ENCODE measurements around the gene EYA3.

EYA3 gene

GRCh38 chr1:27967106-27967883 is 121.1 kb downstream of the EYA3 start:
- no peak for DNase-seq

GRCh38 chr1:27966402-27967105 is 121.9 kb downstream of the EYA3 start:
- no peak for DNase-seq

- no peak for DNase-seq
Measured at GRCh38 chr1:27963393-27963792, 125.0 kb downstream of the EYA3 start.

- DNase-seq: no peak
Measured at GRCh38 chr1:27961646-27962221, 126.7 kb downstream of the EYA3 start.

- no peak for DNase-seq
Measured at GRCh38 chr1:27960762-27961645, 127.4 kb downstream of the EYA3 start.

GRCh38 chr1:27959792-27960603 is 128.4 kb downstream of the EYA3 start, which contains the start of gene XKR8:
Gene XKR8 (plus strand): TSS chr1:27959973. CDS start chr1:27960070, 97 bp downstream.
- peak; percentile 66 for DNase-seq

GRCh38 chr1:27958513-27958912 is 129.9 kb downstream of the EYA3 start:
- DNase-seq: no peak

GRCh38 chr1:27957655-27958054 is 130.8 kb downstream of the EYA3 start:
- no peak for DNase-seq

GRCh38 chr1:27956761-27957160 is 131.6 kb downstream of the EYA3 start:
- DNase-seq: no peak

GRCh38 chr1:27955076-27955475 is 133.3 kb downstream of the EYA3 start:
- no peak for DNase-seq

- DNase-seq: no peak
Measured at GRCh38 chr1:27954186-27954585, 134.2 kb downstream of the EYA3 start.

- DNase-seq: no peak
Measured at GRCh38 chr1:27952147-27952546, 136.3 kb downstream of the EYA3 start.

GRCh38 chr1:27951396-27951795 is 137.0 kb downstream of the EYA3 start:
- DNase-seq: no peak

GRCh38 chr1:27949027-27949426 is 139.4 kb downstream of the EYA3 start:
- no peak for DNase-seq

- no peak for DNase-seq
Measured at GRCh38 chr1:27945020-27945419, 143.4 kb downstream of the EYA3 start.

GRCh38 chr1:27941671-27942540 is 146.5 kb downstream of the EYA3 start:
- DNase-seq: no peak

- DNase-seq: no peak
Measured at GRCh38 chr1:27940870-27941560, 147.4 kb downstream of the EYA3 start.

GRCh38 chr1:27940297-27940696 is 148.1 kb downstream of the EYA3 start:
- no peak for DNase-seq

- DNase-seq: no peak
Measured at GRCh38 chr1:27938488-27938887, 149.9 kb downstream of the EYA3 start.

GRCh38 chr1:27937524-27937836 is 150.9 kb downstream of the EYA3 start:
- DNase-seq: no peak

- DNase-seq: no peak
Measured at GRCh38 chr1:27936370-27936769, 152.0 kb downstream of the EYA3 start.
